HG03354 (cell line): Measurements from ENCODE around the gene AMH.
"Not testable (repeated sequence)": the region's sequence is repeated elsewhere in the genome, so short reads cannot be mapped to it uniquely, and the experiment has no call there.

ENCODE experiments used
- ATAC-seq: cut with Tn5 transposase; IDR thresholded peaks from one replicate; pipeline ENCODE4 v1.9.1; 2021; ENCODE audit warnings: mild to moderate bottlenecking; ENCODE audit not compliant: unreplicated experiment, poor library complexity, severe bottlenecking

AMH gene

DNA sequence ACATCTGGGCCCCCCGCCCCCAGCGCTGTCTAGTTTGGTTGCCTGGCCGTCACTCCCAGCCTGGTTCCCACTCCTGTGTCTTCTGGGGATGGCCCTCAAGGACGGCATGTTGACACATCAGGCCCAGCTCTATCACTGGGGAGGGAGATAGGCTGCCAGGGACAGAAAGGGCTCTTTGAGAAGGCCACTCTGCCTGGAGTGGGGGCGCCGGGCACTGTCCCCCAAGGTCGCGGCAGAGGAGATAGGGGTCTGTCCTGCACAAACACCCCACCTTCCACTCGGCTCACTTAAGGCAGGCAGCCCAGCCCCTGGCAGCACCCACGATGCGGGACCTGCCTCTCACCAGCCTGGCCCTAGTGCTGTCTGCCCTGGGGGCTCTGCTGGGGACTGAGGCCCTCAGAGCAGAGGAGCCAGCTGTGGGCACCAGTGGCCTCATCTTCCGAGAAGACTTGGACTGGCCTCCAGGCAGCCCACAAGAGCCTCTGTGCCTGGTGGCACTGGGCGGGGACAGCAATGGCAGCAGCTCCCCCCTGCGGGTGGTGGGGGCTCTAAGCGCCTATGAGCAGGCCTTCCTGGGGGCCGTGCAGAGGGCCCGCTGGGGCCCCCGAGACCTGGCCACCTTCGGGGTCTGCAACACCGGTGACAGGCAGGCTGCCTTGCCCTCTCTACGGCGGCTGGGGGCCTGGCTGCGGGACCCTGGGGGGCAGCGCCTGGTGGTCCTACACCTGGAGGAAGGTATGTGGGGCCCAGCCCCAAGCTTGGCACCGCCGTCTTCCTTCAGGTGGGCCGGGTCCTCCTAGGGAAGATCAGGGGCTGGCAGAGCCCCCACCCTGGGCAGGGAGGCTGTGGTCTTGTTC is at the start of gene AMH:
Gene AMH, plus strand, starts transcription at position 314 of the 857 bp plus-strand sequence. Its CDS starts 10 bp downstream, at position 324.
- ATAC-seq, result no peak

DNA sequence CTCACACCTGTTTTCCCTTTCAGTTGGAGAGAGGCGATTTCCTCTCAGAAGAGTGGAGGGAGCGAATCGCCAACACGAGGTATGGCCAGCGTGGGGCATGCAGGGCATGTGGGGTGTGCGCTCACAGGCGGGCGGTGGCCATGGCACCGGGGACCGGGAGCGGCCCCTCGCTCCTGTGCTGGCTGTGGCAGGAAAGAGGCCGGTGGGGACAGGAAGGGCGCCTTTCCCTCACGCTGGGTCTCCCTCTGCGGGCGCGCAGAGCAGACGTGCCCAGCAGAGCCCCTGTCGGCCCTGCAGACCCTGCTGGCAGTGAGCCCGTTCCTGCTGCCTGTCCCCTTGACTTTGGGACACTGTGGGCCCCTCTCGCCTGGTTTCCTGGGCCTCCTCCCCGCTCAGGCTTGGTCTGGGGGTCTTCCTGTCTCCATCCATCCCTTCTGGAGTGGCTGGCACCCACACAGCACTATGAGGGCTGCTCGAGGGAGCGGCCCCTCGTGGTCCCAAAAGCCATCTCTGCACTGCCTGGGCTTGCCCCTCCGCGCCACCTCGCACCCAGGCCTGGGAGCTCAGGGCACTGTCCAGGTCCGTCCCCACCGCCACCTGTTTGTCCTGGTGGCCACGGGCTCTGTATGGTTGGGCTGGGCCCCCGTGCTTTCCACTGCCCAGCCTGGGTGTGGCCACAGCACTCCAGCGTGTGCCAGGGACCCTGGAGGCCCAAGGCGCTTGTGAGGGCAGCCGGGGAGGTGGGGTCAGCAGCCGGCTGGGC is 49.1 kb upstream of the AMH start:
- no peak for ATAC-seq

DNA sequence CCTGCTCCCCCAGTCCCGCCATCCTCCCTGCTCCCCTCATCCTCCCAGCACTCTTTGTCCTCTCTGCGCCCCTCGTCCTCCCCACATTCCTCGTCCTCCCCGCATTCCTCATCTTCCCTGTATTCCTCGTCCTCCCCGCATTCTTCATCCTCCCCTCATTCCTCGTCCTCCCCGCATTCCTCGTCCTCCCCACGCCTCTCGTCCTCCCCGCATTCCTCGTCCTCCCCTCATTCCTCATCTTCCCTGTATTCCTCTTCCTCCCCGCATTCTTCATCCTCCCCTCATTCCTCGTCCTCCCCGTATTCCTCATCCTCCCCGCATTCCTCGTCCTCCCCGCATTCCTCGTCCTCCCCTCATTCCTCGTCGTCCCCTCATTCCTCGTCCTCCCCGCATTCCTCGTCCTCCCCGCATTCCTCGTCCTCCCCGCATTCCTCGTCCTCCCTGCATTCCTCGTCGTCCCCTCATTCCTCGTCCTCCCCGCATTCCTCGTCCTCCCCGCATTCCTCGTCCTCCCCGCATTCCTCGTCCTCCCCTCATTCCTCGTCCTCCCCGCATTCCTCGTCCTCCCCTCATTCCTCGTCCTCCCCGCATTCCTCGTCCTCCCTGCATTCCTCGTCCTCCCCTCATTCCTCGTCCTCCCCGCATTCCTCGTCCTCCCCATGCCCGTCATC is 48.4 kb upstream of the AMH start:
- ATAC-seq, result not testable (repeated sequence)

DNA sequence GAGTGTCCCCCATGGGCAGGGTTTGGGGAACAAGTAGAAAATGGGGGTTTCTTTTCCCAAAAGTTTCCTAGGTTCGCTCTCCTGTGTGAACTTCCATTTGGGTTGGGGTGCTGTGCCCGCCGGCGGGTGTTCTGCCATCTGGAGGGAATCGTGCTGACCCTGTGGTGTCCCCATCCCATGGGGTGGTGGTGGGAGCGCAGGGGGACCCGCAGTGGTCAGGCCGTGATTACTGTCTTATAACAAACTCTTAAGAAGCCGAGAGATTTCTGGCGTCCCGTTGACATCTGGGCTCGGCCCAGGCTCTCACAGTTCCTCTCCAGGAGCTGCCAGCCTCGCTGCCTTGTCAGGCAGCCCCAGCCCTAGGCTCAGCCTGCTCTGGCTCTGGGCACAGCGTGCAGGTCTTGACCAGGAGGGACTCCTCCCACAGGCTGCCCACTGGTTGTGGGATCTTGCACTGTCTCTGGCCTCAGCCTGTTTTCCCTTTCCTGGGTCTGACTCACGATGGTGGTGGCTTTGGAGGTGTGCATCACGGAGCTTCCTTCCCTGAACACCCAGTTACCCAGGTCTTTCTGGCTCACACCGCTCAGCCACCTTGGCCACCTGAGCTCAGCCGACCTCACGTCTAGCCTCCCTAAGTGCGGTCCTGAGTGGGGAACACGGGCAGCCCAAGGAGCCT is 47.5 kb upstream of the AMH start:
- no peak for ATAC-seq

DNA sequence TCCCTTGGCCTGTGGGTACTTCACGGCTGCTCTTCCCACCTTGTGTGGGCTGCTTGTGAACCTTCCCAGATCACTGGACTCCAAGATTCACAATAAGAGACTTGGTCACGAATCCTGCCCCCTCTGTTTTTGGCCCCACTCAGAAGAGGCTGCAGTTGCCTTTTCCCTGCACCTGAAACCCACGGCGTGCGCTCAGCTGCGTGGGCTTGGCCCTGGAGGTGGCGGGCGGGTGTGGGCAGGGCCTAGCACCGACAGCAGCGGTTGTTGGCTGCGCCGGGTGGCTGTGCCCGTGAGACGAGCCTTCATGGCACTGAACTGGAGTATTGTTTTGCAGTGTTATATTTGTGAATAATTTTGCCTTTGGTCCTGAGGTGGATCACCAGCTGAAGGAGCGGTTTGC is 46.8 kb upstream of the AMH start:
- no peak for ATAC-seq

DNA sequence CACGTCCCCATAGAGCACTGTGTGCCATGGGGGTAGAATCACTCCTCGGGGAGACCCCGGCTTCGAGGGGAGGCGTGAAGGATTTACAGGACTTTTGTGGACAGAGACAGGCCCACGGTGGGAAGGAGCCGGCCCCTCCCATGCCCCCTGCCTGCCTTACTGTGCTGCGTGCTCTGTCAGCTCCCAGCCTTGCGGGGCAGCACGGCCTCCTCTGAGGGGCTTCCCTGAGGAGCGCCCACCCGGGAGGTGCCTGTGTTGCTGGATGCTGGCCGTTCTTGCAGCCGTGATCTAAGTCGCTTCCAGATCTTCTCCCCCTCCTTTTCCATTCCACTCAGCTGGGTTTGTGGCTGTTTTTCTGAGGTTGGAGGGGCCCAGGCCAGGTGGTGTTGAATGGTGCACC is 42.1 kb upstream of the AMH start:
- no peak for ATAC-seq

DNA sequence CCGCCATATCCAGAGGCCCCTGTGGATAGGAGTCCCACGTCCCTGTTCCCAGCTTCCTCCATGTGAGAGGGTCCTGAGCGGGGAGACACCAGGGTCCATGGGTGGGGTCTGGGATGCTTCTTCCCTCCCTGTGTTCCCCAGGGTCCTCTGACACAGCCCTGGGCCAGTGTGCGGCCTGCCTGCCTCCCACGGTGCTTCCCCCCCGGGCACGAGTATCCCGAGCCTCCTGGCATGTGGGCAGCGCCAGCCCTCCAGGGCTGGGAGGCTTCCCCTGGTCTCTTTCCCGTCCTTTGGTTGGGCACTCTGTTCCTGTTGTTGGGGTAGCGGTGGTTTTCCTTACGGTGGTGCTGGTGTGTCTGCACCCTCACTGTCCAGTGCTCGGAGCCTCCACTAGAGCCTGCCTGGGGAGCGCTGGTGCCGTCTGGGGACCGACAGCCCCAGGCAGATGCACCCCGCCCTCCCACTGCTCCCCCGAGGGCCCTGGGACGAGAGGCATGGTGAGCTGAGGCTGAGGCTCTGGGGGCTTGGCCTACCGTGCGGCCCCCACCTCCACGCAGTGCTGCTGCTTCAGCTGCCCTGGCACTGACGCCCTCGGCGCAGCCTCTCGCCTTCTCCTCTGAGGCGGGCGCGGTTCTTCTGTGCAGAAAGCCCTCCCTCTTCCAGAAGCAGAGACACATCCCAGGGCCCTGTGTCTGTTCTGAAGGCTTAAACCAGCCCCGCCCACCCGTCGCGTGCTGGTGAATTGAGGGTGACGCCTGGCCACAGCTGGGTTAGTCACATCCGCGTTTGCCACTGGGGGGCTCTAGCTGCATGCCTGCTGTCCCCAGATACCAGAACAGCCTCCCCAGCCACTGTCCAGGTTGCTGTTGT is 40.9 kb upstream of the AMH start:
- ATAC-seq, result no peak

DNA sequence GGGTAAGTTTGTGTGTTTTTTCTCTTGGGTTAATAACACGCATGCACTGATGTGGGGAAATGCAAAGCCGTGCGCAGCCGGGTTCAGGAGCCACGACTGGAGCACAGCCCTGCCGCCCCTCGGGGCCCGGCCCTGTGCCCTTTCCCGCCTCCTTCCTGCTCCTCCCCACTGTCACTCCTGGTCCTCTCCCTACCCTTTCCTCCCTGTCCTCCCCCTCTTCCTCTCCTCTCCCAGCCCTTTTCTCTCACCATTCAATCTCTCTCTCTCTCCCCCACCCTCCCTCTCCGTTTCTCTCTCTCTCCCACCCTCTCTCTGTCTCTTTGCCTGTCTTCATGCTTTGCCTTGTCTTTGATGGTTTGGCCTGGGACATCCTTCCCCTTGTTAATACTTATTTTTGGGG is 40.1 kb upstream of the AMH start:
- no peak for ATAC-seq

DNA sequence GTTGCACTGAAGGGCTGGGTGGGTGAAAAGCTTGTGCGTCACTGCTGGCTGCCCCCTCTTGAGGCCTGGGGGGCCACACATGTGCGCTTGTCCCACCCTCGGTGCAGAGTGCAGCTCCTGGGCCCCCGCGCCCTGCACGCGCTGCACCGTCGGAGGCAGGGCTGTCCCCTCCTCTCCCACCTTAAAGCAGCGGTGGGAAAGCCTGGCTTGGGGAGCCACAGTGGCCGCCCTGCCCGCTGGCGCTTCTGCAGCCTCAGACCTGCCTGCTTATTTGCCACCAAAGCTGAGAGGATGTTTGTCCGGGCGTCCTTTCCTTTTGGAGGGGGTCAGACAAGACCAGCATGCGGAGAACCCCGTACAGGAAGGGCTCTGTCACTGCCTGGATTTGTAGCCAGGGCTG is 39.7 kb upstream of the AMH start:
- ATAC-seq, result no peak

DNA sequence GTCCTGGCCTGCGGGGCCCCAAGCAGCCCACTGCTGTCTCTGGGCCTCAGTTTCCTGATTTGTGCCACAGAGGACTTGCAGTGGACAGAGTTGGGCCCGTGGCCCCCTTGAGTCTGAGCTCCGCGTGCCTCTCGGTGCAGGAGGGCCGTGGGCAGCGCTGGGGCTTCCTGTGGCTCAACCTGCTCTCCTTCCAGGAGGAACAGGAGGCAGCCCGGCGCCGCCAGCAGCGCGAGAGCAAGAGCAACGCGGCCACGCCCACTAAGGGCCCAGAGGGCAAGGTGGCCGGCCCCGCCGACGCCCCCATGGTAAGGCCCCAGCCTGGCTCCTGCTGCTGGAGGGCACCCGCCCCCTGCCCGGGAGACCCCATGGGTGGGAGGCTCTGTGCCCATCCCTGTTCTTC is 38.9 kb upstream of the AMH start:
- no peak for ATAC-seq

DNA sequence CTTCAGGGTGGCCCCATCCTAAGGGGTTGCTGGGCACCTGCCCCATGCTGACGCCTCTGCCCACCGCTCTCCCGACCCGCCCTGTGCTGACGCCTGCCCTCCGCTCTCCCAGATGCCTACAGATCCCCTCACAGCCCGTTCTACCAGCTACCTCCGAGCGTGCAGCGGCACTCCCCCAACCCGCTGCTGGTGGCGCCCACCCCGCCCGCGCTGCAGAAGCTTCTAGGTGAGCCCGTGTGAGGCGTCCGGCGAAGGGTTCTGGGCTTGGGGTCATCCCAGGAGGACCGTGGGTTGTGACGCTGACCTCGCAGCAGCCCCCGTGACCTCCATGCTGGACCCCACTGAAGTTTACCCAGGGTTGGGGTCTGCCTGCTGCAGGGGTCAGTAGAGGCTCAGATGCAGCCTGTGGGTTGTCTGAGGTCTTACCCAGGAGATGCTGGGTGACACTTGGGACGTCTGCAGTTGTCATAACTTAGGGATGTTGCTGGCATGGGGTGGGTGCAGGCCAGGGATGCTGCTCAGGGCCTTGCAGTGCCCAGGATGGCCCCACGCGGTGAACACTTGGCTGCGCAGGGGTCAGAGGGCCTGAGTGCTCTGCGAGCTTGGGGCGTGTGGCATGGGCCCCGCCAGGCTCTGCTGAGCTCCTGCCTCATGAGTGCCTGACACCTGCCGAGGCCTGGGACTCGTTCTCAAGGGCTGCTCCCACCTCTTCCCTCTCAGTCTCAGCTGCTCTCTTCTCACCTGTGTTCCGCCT is 38.0 kb upstream of the AMH start:
- ATAC-seq, result no peak

DNA sequence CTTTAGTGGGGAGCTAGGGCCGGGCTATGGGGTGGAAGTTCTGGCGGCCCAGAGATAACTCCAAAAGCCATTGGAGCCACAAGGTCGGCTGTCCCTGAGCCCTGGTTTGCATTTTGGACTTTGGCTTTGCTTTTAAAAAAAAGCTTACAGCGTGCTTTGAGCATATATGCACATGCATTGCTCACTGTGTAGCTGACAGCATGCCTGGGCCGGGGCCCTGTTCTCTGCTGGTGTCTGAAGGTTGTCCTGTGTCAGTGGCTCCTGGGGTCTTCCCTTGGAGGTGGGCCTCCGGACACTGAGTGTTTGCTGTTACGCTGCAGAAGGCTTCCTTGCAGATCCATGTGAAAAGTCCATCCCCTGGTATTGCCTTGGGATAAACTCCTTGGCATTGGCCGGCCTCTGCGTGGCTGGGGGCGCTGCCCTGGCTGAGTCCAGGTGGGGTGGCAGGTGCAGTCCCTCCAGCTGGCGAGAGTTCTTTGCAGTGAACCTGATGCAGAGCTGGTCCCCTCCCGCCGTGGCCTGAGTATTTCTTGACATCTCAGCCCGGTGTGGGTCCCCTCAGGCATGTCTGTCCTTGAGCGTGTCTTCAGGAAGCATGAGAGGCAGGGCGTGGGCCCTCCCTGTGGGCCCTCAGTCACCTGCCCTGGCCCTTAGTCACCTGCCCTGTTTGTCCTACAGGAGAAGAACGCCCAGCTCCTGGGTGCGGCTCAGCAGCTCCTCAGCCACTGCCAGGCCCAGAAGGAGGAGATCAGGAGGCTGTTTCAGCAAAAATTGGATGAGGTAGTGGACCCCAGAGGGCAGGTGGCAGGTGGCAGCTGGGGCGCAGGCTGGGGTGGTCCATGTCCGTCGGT is 36.0 kb upstream of the AMH start:
- no peak for ATAC-seq

DNA sequence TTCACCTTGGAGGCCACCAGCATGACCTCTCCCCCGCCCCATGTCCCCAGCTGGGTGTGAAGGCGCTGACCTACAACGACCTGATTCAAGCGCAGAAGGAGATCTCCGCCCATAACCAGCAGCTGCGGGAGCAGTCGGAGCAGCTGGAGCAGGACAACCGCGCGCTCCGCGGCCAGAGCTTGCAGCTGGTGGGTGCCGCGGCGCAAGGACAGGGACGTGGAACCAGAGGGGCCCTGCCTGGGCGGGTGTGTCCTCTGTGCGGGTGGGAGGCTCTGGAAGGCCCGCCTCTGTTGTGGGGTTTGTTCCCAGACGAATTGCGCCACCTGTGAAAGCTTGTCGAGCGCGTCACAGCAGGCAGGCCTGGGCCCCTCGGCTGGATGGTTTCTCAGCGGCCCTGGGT is 35.3 kb upstream of the AMH start:
- no peak for ATAC-seq

DNA sequence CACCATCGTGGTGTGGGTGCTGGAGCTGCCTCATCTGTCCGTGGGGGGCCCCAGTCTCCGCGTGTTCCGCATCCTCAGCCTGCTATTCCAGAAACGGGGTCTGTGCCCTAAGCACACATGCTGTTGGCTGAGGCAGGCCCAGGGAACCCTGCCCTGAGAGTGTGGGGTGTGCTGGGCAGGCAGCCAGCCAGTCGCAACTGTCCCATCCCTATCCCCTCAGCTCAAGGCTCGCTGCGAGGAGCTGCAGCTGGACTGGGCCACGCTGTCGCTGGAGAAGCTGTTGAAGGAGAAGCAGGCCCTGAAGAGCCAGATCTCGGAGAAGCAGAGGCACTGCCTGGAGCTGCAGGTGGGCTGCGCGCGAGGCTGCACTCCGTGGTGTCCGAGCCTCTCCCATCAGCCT is 34.9 kb upstream of the AMH start:
- no peak for ATAC-seq

DNA sequence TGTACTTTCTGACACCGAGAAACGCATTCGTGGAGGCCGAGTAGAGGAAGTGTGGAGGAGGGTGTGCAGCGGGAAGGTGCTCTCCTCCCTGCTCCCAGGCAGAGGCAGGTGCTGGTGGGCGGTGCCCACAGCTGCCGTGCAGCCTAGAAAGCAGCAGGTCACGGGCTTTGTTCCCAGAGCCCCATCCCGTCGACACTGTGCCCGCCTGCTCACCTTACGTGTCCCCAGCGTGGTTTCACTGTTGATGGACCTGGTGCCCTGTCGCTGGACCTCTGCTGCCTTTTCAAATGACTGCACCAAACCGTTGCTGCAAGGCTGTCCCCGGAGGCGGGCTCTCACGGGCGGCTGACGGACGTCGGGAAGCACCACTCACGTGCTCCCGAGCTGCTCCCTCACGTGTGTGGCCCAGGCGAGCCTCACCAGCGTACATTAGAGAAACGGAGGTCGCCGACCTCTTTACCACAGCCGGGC is 33.8 kb upstream of the AMH start:
- no peak for ATAC-seq

DNA sequence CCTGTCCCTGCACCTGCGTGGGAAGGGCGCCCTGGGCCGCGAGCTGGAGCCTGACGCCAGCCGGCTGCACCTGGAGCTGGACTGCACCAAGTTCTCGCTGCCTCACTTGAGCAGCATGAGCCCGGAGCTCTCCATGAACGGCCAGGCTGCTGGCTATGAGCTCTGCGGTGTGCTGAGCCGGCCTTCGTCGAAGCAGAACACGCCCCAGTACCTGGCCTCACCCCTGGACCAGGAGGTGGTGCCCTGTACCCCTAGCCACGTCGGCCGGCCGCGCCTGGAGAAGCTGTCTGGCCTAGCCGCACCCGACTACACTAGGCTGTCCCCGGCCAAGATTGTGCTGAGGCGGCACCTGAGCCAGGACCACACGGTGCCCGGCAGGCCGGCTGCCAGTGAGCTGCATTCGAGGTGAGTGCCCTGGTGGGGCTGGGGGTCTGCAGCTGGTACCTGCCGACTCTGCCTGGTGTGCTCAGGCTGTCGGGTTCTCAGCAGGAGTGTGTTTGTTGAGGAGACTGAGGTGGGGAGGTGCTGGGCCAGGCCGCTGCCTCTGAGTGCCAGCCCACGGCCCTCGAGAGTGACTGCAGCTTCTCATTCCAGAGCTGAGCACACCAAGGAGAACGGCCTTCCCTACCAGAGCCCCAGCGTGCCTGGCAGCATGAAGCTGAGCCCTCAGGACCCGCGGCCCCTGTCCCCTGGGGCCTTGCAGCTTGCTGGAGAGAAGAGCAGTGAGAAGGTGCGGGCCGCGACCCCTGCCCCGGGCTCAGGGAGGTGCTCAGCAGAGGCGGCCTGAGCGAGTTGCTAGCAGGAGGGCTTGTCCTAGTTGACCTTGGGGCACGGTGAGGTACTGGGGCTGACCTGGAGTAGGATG is 32.5 kb upstream of the AMH start:
- ATAC-seq, result no peak

DNA sequence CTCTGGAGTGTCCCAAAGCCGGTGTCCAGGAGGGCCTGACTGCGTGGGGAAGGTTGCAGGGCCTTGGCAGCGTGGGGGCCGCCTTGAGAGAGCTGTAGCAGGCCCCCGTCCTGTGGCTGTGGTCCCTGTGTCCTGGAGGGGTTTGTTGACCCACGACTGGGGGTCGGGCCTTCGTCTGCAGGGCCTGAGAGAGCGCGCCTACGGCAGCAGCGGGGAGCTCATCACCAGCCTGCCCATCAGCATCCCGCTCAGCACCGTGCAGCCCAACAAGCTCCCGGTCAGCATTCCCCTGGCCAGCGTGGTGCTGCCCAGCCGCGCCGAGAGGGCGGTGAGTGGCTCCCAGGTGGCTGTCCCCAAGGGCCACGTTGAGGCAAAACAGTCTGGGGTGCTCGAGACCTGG is 31.5 kb upstream of the AMH start:
- ATAC-seq, result no peak
